22Rv1 (cell line): ENCODE data around the gene TEX55.
"Not testable (repeated sequence)": the region's sequence is repeated elsewhere in the genome, so short reads cannot be mapped to it uniquely, and the experiment has no call there.

ENCODE experiments used
- H3K27ac ChIP-seq: fragments of 450-650 bp; 2 replicates; pipeline ENCODE4 v1.5.1; 2017
- CTCF ChIP-seq: fragments of 450-650 bp; IDR thresholded peaks from 2 replicates; pipeline ENCODE4 v1.5.1; 2017; ENCODE audit warnings: mild to moderate bottlenecking
- ZFX ChIP-seq: fragments of 450-650 bp; IDR thresholded peaks from 2 replicates; pipeline ENCODE4 v1.6.1; 2017; ENCODE audit warnings: antibody characterized with exemption, borderline replicate concordance

The TEX55 gene

DNA sequence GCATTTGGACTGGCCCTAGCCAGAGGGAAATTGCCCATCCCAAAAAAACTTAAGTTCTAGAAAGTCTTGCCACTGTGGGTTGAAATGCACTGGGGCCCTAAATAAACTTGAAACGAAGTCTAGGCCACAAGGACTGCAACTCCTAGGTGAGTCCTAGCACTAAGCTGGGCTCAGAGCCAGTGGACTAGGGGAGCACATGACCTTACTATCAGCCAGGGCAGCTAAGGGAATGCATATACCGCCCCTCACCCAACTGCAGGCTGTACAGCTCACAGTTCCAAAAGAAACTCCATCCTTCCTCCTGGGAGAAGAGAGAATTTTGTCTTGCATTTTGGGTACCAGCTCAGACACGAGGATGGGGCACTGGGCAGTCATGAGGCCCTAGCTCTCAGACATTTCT lies 23.6 kb upstream of the TEX55 start:
- no peak overlapping the region for H3K27ac ChIP-seq
- TF ChIP-seq ZFX, result no peak

- TF ChIP-seq CTCF (no peak), ZFX (no peak)
- no peak overlapping the region for H3K27ac ChIP-seq
Measured at GRCh38 chr3:119125342-119125741, 20.6 kb upstream of the TEX55 start.

DNA sequence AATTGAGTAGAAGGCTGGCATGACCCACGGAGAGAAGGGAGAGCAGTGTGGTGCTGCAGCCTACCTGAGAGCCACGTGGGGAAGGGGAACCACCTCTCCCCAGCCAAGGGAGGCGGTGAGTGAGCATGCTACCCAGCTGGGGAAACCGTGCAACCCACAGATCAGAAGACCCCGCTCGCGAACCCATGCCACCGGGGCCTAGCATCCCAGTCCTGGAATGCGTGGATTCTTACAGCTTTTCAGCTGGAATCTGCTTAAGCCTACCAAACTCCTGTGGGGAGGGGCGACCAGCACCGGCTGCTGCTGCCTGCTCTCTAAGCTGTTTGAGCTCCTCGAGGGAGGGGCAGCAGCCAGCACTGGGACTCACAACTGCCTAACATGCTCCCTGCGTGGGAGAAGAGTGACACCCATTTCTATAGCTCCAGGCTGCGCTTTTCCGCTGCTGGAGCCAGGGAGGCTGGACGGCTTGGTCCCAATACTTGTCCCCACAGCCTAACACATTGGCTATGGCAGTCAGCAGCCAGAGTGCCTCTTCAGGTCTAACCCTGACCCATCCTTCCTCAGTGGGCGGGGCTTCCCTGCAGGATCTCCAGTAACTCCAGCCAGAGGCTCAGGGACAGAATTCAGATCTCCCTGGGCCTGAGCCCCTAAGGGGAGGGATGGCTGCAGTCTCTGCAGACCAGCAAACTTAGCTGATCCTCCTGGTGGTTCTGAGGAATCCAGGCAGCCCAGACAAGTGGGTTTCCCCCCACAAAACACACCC lies 20.0 kb upstream of the TEX55 start:
- TF ChIP-seq CTCF (no peak), ZFX (no peak)
- H3K27ac ChIP-seq, result no peak overlapping the region

- H3K27ac ChIP-seq, result not testable (repeated sequence)
Measured at GRCh38 chr3:119130291-119130690, 15.7 kb upstream of the TEX55 start.

GRCh38 chr3:119132291-119132690 lies 13.7 kb upstream of the TEX55 start:
- H3K27ac ChIP-seq, result not testable (repeated sequence)

DNA sequence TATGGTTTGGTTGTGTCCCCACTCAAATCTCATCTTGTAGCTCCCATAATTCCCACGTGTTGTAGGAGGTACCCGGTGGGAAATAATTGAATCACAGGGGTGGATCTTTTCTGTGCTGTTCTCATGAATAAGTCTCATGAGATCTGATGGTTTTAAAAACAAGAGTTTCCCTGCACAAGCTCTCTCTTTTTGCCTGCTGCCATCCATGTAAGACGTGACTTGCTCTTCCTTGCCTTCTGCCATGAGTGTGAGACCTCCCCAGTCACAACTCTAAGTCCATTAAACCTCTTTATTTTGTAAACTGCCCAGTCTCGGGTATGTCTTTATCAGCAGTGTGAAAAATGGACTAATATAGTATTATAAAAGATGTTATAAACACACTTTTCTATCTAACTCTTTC lies 6.6 kb upstream of the TEX55 start:
- H3K27ac ChIP-seq, result not testable (repeated sequence)

DNA sequence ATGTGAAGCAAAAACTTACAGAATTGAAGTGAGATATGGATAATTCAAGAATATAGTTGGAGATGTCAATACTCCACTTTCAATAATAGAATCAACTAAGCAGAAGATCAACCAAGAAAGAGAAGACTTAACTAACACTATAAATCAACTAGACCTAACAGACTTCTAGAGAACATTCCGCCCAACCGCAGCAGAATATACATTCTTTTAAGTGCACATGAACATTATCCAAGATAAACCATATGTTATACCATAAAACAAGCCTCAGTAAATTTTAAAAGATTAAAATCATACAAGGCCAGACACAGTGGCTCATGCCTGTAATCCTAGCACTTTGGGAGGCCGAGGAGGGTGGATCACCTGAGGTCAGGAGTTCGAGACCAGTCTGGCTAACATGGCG lies 5.5 kb upstream of the TEX55 start:
- TF ChIP-seq CTCF (no peak), ZFX (no peak)
- no peak overlapping the region for H3K27ac ChIP-seq

DNA sequence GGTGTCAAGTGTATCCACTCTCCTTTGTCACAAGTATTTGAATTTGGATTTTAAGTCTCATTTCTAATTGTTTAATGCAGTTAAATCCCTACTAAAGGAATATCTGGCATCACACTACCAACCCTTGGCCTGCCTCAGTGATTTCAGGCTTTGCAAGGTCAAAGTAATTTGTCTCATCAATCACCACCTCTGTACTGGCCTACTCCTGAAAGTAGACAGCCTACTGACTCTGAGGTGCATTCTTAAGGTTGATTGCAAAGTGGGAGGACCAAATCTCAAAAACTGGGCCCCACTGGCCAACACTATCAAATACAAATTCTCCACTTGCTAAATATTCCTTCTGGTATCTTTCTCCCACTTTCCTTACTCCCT lies 851 bp upstream of the TEX55 start:
- TF ChIP-seq ZFX (no peak), CTCF (no peak)
- no peak overlapping the region for H3K27ac ChIP-seq

DNA sequence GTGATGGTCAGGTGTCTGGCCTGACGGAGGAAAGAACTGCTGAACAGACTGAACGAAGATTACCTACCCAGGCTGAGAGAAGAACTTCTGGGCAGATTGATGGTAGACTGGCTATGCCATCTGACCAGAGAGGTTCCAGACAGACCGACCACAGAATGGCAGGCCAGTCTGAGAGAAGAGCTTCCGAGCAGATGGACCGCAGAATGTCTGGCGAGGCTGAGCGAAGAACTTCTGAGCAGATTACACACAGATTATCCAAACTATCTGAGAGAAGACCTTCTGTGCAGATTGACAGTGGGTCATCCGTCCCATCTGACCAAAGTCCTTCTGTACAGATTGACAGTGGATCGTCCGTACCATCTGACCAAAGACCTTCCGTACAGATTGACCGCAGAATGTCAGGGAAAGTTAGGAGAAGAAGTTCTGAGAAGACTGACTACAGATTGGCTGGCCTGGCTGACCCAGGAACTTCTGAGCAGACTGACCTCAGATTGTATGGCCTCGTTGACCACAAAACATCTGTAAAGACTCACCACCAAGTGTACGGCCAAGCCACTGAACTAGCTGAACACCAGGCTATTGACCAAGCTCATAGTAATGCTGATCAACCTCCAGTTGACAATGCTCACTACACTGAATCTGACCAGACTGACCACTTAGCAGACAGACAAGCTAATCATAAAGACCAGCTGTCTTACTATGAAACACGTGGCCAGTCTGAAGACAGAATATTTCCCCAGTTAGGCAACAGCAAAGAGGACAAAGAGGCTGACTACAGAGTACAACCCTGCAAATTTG lies 812 bp downstream of the TEX55 start:
- TF ChIP-seq CTCF (no peak), ZFX (no peak)
- no peak overlapping the region for H3K27ac ChIP-seq
